ENCODE data around the gene ZDBF2. TPM values are rescaled to one million over a fixed set of nuclear protein-coding genes. Genes with fewer than 3 reads are reported as not detected.

The ZDBF2 gene
- total RNA-seq, 1 donor from 2014 or later, result 47.5 TPM

- peaks cover 4% of the 10 kb centered on the region for H3K27me3 Mint-ChIP-seq (ENCODE audit: unreplicated experiment)
- peaks cover 3% of the 10 kb centered on the region for H3K4me1 Mint-ChIP-seq (ENCODE audit: low read depth, unreplicated experiment)
- TF ChIP-seq CTCF (IDR thresholded peaks at IDR 0.05; ENCODE audit: partially characterized antibody, unreplicated experiment), result no peak
- no peak overlapping the region for H3K4me3 Mint-ChIP-seq (ENCODE audit: unreplicated experiment)
- no peak for DNase-seq
- H3K27ac Mint-ChIP-seq (ENCODE audit: unreplicated experiment), result no peak overlapping the region
- peaks cover 7% of the 10 kb centered on the region for H3K9me3 Mint-ChIP-seq (ENCODE audit: unreplicated experiment)
- H3K36me3 Mint-ChIP-seq (ENCODE audit: unreplicated experiment), result no peaks in the 10 kb centered on the region
Measured at GRCh38 chr2:206271065-206271464, 3.4 kb upstream of the ZDBF2 start.

GRCh38 chr2:206273905-206274304, 558 bp upstream of the ZDBF2 start:
- peak overlapping the region; percentile 65 for H3K27ac Mint-ChIP-seq (ENCODE audit: unreplicated experiment)
- no peak for TF ChIP-seq CTCF (IDR thresholded peaks at IDR 0.05; ENCODE audit: partially characterized antibody, unreplicated experiment)
- peaks cover 6% of the 10 kb centered on the region for H3K27me3 Mint-ChIP-seq (ENCODE audit: unreplicated experiment)
- peak overlapping the region; percentile 79 for H3K4me3 Mint-ChIP-seq (ENCODE audit: unreplicated experiment)
- peaks cover 7% of the 10 kb centered on the region for H3K9me3 Mint-ChIP-seq (ENCODE audit: unreplicated experiment)
- H3K4me1 Mint-ChIP-seq (ENCODE audit: low read depth, unreplicated experiment), result peaks cover 6% of the 10 kb centered on the region
- no peaks in the 10 kb centered on the region for H3K36me3 Mint-ChIP-seq (ENCODE audit: unreplicated experiment)
- no peak for DNase-seq

GRCh38 chr2:206275312-206276055, 1.0 kb downstream of the ZDBF2 start:
- Mint-ChIP-seq H3K36me3 (ENCODE audit: unreplicated experiment) (no peaks in the 10 kb centered on the region), H3K4me1 (ENCODE audit: low read depth, unreplicated experiment) (peaks cover 6% of the 10 kb centered on the region), H3K4me3 (ENCODE audit: unreplicated experiment) (peak overlapping the region; percentile 97), H3K9me3 (ENCODE audit: unreplicated experiment) (peaks cover 7% of the 10 kb centered on the region), H3K27ac (ENCODE audit: unreplicated experiment) (peak overlapping the region; percentile 98), H3K27me3 (ENCODE audit: unreplicated experiment) (peaks cover 6% of the 10 kb centered on the region)
- DNase-seq, result peak; percentile 26
- TF ChIP-seq CTCF (IDR thresholded peaks at IDR 0.05; ENCODE audit: partially characterized antibody, unreplicated experiment), result no peak

- peak overlapping the region; percentile 97 for H3K4me3 Mint-ChIP-seq (ENCODE audit: unreplicated experiment)
- no peak for TF ChIP-seq CTCF (IDR thresholded peaks at IDR 0.05; ENCODE audit: partially characterized antibody, unreplicated experiment)
- H3K9me3 Mint-ChIP-seq (ENCODE audit: unreplicated experiment), result peaks cover 7% of the 10 kb centered on the region
- H3K27me3 Mint-ChIP-seq (ENCODE audit: unreplicated experiment), result peaks cover 6% of the 10 kb centered on the region
- H3K27ac Mint-ChIP-seq (ENCODE audit: unreplicated experiment), result peak overlapping the region; percentile 98
- no peak for DNase-seq
- H3K36me3 Mint-ChIP-seq (ENCODE audit: unreplicated experiment), result no peaks in the 10 kb centered on the region
- peaks cover 6% of the 10 kb centered on the region for H3K4me1 Mint-ChIP-seq (ENCODE audit: low read depth, unreplicated experiment)
Measured at GRCh38 chr2:206276169-206276942, 1.9 kb downstream of the ZDBF2 start.

GRCh38 chr2:206277503-206277902, 3.0 kb downstream of the ZDBF2 start:
- Mint-ChIP-seq H3K27me3 (ENCODE audit: unreplicated experiment) (peaks cover 6% of the 10 kb centered on the region), H3K4me3 (ENCODE audit: unreplicated experiment) (peak overlapping the region; percentile 97), H3K9me3 (ENCODE audit: unreplicated experiment) (peaks cover 7% of the 10 kb centered on the region), H3K27ac (ENCODE audit: unreplicated experiment) (no peak overlapping the region), H3K36me3 (ENCODE audit: unreplicated experiment) (no peaks in the 10 kb centered on the region), H3K4me1 (ENCODE audit: low read depth, unreplicated experiment) (peaks cover 6% of the 10 kb centered on the region)
- no peak for DNase-seq
- no peak for TF ChIP-seq CTCF (IDR thresholded peaks at IDR 0.05; ENCODE audit: partially characterized antibody, unreplicated experiment)

All from glutamatergic neuron (in vitro differentiated cells).